DMS153 (cell line): ENCODE data around the gene NREP.

Source experiments
- DNase-seq: peaks from one replicate; lab custom pipeline; 2025; lab: John Stamatoyannopoulos, UW

NREP gene

DNA sequence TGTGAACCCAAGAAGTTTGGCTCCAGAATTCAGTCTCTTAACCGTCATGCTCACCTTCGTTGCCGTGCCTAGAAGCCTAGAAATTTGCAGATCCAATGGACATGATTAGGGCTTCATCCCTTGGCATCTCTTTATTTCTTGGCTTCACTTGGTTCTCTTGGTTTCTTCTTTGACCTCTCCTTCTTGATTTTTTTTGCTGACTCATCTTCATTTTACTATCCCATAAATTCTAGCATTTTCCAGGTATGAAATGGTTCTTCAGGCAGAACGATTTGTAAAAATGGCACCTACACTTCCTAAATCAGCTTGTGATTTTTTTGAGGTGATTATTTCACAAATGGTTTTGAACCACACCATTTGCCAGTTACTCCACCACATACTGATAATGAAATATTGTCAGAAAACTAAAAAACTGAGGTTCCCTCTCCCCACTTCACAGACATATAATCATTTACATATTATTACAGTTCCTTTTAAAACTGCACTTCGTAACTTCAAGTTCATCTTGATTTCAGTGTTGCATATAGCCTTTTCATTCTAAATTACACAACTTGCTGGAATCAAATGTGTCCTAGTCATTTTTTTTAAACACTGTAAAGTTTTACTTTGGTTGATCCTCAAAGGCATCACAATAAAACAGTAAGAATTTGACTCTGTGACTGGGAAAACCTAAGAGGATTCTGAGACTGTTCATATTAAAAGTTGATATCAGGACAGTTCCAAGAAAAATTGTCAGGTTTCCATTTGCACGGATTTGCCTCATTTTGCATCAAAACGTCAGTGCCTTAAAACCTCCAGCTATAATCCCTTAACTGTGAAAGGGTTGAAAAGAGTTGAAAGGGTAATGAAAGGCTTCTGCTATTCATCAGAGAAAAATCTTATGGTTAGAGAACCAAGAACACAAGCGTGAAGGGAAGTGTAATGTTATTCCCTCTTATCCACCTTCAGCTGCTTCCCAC is 8.9 kb upstream of the NREP start:
- no peak for DNase-seq

DNA sequence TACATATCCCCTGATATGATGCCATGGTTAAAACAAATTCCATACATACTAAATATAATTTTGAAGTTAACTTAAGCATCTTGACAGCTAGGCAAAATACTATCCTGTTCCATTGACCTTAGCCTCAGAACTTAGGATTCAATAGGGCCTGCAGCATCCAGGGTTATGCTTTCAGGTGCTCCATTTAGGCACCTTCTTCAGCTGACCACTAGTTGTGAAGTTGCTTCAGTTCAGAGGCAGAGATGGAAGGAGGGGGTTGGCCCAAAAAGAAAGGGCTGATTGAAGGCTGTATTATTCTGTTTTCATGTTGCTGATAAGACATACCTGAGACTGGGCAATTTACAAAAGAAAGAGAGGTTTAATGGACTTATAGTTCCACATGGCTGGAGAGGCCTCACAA is 7.0 kb upstream of the NREP start:
- no peak for DNase-seq

DNA sequence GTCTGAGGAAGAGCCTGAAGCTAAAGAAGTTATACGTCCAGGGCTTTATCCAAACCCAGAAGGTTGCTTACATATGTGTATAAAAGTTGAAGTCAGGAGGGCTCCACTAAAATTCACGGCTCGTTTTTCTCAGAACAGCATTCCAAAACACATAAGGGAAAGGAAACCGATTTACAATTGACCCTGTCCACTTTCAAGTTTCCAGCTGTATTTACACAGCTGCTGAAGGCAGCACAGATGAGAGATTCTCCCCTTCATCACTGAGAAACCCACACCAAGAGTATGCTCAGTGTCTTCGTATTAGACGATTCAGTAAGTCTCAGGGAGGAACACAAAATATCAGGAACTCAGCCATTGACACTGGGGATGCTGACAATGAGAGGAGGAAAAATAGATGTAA is 5.9 kb upstream of the NREP start:
- no peak for DNase-seq

DNA sequence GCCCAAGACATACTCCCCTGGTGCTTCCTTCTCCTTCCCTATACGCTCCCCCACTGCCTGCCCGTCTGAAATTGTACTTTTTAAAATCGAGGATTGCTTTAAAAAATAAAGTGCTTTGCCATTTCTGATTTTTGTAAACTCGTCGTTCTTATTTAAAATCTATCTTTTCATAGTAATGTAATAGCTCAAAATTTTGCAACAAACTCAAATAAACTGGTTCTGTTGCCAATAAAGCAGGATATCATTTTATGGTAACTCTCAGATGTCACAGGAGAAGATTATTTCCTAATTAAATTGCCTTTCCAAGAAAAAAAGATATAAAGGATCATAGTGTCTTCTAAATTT is 1.3 kb upstream of the NREP start:
- no peak for DNase-seq

DNA sequence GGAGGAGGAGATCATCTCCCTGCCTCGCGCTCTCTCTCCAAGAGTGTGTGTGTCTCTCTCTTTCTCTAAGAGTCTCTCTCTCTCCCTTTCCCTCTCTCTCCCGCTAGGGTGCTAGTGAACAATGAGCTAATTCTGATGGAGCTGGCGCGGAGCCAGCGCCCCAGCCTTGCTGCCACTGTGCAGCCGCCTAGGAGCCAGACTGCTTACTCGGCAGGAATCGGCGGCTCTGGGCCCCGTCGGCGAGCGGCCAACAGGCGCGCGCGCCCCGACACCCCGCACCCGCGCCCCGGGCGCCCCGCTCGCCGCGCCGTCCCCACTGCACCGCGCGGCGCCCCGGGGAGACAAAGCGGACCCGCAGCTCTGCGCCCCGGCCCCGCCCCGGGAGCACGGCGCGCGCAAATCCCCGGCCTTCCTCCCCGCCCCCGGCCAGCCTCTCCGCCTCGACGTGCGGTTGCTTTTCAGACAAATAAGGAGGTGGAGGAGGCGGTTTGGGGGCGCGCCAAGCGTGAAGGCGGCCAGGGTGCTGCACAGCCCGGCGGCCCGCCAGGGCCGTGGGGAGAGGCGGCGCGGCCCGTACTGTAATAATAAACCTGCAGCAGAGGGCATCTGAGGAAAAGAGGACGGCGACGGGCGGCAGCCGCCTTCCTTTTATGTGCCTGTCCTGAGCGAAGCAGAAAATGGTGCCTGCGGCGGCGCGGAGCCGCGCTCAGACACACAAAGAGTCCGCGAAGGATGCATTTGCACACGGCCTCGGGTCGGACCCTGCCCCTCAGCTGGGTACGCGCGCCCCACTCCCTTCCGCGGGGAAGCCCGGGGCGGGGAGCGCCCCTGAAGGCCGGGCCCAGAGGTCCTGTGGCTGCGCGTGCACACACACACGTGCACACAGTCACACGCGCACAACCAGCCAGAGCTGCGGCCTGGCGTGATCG is 625 bp upstream of the NREP start:
- DNase-seq, result peak; percentile 72

DNA sequence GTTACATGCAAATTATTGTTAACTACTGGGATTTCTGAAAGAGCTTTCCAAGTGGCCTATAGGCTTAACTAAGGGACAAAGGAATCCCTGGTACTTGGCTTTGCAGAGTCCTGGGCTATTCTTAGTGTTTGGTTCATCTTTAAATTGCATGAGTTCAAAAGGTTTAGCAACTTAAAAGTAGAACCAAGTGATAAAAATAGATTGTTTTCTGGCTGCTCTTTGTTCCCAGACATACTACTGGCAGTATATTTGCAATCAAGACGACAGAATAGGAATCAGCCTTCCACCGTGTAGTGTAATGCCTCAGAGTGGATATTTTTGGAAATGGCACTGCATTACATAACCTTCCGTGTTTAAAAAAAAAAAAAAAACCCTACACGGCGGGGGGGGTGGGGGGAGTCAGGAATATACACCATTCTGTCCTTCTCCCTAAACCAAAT is 1.0 kb downstream of the NREP start:
- DNase-seq, result no peak

DNA sequence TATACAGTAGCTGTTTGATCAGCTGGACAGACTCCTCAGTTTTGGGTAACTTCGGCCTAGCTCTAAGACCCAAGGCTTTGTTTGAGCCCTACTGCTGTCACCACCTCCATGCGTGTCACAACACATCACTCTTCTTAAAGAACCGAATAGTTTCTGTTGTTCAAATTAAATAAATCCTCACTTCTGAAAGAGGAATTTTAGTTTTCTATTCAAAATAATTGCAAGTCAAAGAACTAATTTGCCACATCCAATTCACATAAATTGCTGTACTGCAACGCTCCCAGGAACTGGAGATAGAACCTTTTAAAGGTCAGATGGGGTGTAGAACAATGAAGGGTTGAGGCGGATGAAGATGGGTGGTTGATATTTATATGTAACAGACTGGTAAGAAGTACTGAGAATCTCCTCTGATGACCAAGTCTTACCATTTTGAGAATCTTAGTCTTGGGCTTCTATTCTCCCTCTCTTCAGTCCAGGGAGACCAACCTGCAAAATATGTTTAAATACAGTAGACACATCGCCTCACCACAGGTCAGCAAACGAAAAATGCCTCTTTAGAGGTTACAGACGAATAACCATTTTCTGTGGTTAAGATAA is 1.6 kb downstream of the NREP start:
- DNase-seq, result no peak

DNA sequence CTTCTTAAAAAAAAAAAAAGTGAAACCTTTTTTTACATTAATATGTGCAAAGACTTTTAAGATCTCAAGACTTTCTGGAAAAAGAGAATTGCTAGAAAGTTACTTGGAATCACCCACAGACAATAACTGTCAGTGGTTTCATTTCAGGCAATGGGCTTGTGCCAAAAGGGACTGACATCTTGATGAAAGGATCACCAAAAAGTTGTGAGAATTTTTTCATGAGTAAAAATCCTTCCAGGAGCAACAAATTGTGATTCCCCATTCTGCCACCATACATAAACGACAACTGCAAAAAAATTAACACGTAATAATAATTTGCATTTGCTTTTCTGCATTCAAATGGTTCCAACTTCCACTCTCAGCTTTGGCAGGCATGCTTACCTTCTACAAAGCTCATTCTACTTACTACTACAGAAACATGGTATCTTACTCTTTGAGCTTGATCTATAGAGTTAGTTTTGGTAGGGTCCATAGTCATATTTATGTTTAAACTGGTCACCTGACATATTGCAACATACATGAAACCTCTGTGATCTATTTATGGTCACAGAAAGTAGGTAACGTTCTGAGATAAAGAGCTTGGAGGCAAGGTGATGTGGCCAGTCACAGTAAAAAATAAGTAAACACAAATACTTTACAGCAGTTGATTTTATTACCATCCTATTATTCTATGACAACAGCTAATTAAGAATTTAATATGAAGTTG is 3.0 kb downstream of the NREP start:
- DNase-seq, result no peak

DNA sequence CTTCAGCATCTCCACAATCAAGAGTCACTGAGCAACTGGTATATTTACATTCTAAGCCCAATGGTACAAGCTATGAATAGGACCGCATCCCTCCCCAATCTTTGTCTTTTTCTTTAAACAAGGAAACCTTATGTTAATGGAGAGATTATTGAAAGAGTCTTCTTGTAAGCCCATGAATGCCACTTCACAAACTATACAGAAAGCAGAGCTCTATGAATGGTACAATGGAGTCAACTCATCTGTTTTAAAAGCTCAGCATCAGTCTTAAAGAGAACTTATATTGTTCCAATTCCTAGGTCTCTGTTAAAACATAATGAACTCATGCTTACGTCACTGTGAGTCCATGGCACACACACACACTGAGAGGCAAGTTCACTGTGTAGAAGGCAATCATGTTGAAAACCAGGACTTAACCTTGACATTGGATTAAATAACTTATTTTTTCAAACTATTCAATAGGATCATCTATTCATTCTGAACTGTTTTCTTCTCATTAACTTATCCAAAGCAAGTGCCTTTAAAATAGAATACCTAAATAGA is 4.5 kb downstream of the NREP start:
- DNase-seq, result no peak

DNA sequence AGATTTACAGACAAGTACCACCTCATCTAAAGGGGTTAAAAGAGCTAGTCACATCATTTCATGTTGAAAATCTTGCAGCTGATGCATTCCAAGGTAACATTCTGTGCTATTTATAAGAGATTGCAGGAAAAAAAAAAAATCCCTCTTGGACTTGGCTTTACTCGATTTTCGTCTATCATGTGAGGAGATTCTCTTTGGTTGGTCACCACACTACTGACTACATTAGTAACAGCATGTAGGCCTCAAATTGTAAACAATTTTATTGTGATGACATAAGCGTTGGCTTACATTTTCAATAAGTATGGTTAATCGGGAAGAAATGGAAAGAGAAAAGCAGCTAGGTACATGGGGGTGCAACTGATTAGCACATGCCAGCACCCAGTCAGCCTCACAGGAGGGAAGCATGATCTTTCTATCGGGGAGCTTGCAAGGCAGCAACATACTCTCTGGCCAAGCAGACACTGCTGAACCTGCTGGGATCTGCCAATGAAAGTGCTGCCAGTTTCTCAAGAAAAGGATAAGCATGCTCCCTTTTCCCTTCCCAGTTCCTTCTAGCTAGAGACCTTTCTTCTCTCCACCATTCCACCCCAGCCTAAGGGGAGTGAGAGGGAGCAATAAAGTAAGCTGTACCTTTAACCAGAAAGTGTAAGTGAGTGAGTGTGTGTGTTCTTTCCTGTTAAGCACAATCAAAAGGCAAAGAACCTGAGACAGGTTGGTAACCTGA is 7.5 kb downstream of the NREP start:
- no peak for DNase-seq

DNA sequence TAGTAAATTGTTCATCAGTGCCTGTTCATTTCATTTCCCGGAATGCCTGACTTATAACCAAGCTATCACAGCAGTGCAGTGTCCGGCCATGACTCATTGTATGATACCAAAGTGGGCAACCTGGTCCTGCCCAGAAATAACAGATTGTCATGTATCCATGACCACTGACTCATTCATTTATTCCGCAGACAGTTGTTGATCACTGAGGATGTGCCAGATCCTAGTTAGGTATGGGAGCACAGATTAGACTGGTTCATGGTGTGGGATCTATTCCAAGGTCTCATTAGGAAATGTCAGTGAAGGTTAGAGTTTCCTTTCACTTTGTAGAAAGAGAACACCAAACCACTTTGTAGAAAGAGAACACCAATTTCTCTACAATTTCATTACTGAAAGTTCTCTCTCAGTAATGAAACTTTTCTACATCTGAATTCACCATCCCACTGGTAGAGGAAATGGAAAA is 8.7 kb downstream of the NREP start:
- DNase-seq, result no peak

DNA sequence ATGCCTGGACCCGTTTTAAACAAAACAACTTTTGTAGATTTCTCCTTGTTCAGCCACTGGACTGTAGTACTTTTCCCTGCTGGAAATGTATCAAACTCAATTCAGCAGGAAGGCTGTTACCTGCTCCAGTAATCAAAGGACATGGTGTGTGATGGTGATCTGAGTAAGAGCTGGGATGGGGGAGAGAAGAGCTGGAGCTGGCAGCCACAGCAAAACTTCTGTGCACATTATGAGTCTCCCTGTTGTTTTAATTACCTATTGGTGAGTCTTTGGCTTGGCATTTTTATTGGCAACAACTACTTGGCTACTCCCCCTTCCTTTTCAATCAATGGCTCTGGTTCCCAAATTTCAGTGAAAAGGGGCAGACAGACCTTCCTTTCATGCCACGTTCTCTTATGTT is 9.7 kb downstream of the NREP start:
- no peak for DNase-seq

DNA sequence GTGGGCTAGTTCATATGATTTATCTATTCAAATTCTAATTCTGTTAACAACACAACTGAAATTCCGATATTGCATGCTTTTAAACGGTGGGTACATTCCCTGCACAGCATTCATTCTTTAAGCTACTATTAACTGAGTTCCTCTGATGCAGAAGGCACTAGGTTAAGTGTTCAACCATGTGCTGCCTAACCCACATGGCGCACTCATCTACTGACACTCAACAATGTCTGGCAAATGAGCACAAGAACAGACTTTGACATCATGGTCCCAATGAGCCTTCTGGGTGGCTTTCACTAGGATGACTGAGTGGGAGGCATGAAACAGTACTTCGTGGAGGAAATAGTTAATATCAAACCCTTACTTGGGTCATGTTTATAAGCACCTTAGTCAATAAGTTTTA is 10.2 kb downstream of the NREP start:
- no peak for DNase-seq

DNA sequence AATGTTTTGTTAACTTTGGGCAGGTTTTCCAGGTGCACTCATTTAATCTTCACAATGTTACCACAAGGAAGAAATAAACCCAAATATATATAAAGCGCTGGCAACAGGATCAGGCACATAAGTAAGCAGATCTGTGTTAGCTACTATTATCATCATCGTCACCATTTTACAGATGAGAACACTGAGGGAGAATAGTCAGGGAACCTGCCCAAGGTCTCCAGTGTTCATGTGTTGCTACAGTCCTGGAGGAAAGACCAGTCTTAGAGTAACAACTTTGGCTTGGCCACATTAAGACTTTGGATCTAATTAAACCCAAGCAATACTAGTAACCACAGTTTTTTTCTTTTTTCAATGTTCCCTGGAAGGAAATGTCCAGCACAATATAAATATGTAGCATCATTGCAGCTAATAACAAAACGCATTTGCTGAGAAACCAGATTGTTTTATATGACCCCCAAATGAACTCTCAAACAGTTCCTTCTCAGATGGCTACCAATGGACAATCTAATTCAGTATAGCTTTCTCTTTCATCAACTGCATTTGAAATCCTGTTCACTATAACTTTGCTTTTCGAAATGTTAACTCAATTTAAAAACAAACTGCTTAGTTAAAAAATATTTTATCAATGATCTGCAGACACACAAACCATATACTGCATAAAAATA is 11.8 kb downstream of the NREP start:
- DNase-seq, result no peak

DNA sequence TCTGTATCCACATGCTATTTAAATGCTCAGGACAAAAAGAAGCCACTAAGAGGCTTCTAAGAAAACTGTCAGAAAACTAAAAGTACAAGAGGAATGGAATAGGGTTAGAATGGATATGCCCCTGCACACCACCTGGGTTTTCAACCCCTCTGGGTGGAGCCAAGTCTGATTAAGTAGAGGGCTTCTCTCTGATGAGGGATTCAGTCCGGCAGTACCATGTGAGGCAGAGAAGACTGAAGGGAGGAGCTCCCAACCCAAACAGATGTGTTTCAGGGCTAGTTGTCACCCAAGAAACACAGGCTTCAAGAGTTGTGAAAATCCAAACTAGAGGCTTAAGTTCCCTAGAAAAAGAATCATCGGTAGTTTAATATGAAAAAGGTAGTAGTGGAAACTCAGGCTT is 12.5 kb downstream of the NREP start:
- no peak for DNase-seq

DNA sequence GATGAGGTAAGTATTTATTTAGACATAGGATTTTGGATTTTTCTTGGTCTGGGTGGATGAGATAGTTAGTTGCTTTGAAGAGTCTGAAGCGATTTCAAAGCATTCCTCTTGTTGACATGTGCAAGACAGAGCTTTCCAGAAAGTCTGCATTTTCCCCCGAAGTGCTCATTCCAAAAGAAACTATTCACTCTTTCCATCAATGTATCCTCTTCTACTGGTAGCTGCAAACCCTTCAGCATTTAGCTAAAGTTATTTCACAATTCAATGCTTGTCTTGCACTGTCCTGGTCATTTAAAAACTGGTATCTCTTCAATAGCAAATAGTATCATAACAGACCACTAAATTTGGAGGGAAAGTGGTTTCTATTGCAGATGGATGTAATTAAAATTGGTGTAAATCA is 13.0 kb downstream of the NREP start:
- no peak for DNase-seq

DNA sequence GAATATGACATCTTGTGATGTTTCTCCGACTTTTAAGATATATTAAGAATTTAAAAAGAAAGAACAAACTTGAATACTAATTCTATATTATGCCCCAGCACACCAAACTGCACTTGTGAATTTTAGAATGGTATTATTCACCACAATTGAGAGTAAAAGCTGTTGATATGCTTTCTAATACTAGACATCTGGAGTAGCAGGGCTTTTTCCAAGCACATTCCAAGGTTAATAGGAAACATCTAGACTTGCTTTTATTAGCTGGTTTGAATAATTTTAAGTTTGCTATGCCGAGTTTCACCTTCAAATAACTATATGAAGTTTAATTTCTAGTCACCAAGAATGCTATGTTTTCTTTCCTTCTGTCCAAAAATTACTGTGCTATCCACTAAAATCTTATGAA is 13.5 kb downstream of the NREP start:
- no peak for DNase-seq

DNA sequence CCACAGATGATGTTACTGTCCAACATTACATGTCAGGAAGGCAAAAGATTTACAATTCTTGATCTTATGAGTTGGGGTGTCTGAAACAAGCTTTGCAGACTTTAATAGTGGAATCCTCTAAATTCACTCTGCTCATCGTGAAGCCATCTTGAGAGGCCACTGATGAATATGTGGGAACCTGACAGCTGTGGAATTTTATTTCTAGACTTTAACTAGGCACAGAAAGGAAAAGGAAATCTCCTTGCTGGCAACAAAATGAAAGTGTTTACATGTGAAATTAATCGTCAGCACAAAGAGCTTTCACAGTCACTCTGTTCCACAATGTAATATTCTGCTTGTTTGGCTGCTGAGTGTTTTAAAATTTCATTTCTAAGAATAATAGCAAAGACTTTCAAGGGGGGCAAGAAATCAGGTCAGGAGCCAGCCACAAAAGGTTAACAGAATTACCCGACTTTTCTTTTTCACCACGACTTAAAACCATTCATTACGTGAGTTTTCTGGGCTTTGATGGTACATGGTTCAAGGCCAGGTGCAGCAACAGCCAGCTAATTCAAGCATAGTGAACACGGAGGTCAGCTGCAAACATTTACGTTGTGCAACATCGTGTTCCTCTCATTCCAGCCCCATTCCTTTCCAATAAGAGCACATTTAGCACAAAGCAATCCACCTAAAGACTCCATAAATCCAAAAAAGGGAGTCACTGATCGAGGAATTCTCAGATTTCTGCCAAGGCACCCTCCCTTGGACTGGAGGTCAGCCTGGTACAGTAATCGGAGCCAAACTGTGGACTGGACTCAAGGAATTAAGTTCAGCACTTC is 14.6 kb downstream of the NREP start:
- no peak for DNase-seq

DNA sequence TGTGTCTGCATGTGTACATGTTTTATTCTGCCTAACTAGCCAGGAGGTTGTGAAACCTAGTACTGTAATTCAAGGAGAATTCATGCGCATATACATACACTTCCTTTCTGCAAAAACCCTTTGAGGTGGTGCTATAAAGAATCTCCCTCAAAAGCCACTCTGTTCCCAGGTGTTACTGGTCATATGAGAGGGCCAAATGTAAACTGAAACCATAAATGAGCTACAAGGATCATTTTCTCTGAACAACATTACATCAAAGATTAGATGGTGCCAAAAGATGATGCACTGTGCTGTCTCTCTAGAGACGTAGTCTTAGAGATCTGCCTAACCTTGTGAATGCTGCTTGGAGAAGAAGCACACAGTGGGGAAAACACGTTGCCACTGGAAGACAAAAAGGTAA is 15.7 kb downstream of the NREP start:
- DNase-seq, result no peak

DNA sequence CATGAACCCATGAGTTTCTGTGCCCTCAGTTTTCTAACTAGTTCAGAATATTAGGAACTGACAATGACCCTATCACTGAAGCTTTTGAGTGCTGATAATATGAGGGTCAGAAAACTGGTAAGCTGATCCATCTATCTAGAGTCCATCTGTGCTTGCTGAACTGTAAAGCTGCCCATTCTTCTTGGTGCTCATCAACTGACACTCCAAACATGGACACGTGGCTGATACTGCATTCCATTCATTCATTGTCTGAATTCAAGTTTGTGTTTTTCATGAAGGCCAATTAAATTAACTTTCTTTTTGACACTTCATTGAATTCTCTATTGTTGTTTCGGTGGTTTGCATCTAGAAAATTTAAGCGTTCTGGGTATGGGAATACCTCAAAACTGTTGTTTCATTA is 17.6 kb downstream of the NREP start:
- no peak for DNase-seq
